Coronary artery (tissue), 2 donors: Measurements from ENCODE around the gene SRRM4.

Experiments
- DNase-seq: peaks from one replicate; pipeline ENCODE4 v3.0.0-alpha.2; 2017; ENCODE audit warnings: low spot score
- H3K27ac ChIP-seq, 2 donors: fragments of 200-600 bp; sonication (generic); one replicate each; pipeline ENCODE4 v1.5.1; 2016 to 2019
- H3K4me3 ChIP-seq: fragments of 200-600 bp; sonication (generic); 2 replicates; pipeline ENCODE4 v1.5.1; 2016; ENCODE audit warnings: mild to moderate bottlenecking, moderate library complexity
- TF ChIP-seq, protein P1 (sequence below): fragments of 200-600 bp; sonication (generic); IDR thresholded peaks from one replicate; pipeline ENCODE4 v1.5.1; 2019; ENCODE audit warnings: antibody characterized with exemption

The SRRM4 gene

DNA sequence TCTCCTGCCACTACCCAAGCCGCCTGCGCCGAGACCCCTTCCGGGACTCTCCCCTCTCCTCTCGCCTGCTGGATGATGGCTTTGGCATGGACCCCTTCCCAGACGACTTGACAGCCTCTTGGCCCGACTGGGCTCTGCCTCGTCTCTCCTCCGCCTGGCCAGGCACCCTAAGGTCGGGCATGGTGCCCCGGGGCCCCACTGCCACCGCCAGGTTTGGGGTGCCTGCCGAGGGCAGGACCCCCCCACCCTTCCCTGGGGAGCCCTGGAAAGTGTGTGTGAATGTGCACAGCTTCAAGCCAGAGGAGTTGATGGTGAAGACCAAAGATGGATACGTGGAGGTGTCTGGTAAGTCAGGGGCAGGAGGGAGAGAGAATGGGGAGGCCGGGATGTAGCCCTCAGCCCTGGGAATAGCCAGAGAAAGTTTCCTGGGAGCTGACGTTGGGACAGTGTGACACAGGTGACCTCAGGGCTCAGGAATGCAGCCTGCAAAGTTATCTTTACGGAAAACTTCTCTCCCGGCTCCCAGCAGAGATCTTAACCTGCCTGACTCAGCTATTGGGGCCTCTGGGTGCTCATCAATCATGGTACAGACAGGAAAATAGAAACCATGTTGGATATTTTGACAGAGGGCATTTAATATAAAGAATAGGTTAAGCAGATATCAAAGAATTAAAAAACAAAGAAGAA, 198.1 kb downstream of the SRRM4 start:
- DNase-seq: no peak
- TF ChIP-seq, protein P1, sequence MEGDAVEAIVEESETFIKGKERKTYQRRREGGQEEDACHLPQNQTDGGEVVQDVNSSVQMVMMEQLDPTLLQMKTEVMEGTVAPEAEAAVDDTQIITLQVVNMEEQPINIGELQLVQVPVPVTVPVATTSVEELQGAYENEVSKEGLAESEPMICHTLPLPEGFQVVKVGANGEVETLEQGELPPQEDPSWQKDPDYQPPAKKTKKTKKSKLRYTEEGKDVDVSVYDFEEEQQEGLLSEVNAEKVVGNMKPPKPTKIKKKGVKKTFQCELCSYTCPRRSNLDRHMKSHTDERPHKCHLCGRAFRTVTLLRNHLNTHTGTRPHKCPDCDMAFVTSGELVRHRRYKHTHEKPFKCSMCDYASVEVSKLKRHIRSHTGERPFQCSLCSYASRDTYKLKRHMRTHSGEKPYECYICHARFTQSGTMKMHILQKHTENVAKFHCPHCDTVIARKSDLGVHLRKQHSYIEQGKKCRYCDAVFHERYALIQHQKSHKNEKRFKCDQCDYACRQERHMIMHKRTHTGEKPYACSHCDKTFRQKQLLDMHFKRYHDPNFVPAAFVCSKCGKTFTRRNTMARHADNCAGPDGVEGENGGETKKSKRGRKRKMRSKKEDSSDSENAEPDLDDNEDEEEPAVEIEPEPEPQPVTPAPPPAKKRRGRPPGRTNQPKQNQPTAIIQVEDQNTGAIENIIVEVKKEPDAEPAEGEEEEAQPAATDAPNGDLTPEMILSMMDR: no peak
- peak overlapping the region; percentile 80 for H3K4me3 ChIP-seq
- H3K27ac ChIP-seq: peak overlapping the region; percentile 95 to 97

DNA sequence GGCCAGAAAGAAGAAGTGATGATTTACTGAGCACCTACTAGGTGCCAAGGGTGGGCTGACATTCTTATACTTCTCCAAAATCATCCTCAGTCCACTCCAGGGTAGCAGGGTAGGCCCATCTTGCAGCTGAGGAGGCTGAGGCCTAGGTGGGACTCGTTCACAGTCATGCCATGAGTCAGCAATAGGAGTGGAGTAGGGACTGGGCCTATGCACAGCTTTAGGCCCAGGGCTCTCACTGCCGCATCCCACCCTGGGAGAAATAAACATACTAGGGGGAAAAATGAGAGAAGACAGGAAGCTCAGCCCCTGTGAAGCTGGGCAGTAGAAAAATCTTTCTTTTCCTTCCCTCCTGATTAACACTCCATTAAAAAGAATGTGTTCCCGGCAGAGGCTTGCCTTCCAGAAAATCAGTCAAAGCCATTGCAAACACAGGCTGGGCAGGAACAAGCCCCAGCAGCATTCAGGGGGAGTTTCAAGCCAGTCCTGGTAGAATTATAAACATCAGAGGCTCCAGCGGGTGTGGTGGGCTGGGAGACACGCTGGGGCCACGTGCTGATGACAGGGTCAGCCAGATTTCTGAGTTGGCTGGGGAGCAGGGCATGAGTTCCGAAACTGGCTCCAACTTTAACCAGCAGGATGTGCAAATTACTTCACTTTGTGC, 199.2 kb downstream of the SRRM4 start:
- DNase-seq: no peak
- peak overlapping the region; percentile 80 for H3K4me3 ChIP-seq
- peak overlapping the region; percentile 95 to 97 for H3K27ac ChIP-seq
- TF ChIP-seq, protein P1: no peak

DNA sequence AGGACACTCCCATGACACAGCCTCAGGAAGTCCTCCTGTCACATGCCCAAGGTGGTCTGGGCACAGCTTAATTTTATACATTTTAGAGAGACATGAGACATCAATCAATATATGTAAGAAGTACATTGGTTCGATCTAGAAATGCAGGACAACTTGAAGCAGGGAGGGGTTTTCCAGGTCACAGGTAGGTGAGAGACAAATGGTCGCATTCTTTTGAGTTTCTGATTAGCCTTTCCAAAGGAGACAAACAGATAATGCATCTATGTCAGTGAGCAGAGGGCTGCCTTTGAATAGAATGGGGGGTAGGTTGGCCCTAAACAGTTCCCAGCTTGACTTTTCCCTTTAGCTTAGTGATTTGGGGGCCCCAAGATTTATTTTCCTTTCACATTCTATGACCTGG, 199.9 kb downstream of the SRRM4 start:
- peak overlapping the region; percentile 80 for H3K4me3 ChIP-seq
- peak overlapping the region; percentile 95 to 97 for H3K27ac ChIP-seq
- TF ChIP-seq, protein P1: no peak
- no peak for DNase-seq

GRCh38 chr12:119181944-119182343, 200.6 kb downstream of the SRRM4 start:
- TF ChIP-seq, protein P1: no peak
- peak overlapping the region; percentile 80 for H3K4me3 ChIP-seq
- H3K27ac ChIP-seq: peak overlapping the region; percentile 95 to 97
- DNase-seq: no peak

GRCh38 chr12:119182701-119183493, 201.6 kb downstream of the SRRM4 start:
- Histone ChIP-seq H3K27ac (peak overlapping the region; percentile 95 to 97), H3K4me3 (peak overlapping the region; percentile 80)
- TF ChIP-seq, protein P1: no peak
- DNase-seq: no peak

- Histone ChIP-seq H3K4me3 (peak overlapping the region; percentile 63), H3K27ac (peak overlapping the region; percentile 95 to 97)
- TF ChIP-seq, protein P1: no peak
- no peak for DNase-seq
These were observed 202.8 kb downstream of the SRRM4 start for GRCh38 chr12:119183942-119184695.
